GM12801 (cell line): ENCODE measurements around the gene CSNK1G2.

Source experiments
- CTCF ChIP-seq: IDR thresholded peaks from one replicate; pipeline ENCODE4 v1.5.1; 2011; ENCODE audit warnings: control low read depth; ENCODE audit not compliant: insufficient read length; ENCODE audit errors: extremely low read depth

CSNK1G2 gene

GRCh38 chr19:1998712-1999708, 58.0 kb downstream of the CSNK1G2 start:
- TF ChIP-seq CTCF: no peak

- TF ChIP-seq CTCF: no peak
Measured at GRCh38 chr19:1999856-2000515, 59.0 kb downstream of the CSNK1G2 start.

- no peak for TF ChIP-seq CTCF
Measured at GRCh38 chr19:2003874-2004273, 62.9 kb downstream of the CSNK1G2 start.

GRCh38 chr19:2010135-2010668, 69.2 kb downstream of the CSNK1G2 start:
- no peak for TF ChIP-seq CTCF

GRCh38 chr19:2011169-2011568, 70.2 kb downstream of the CSNK1G2 start:
- no peak for TF ChIP-seq CTCF

GRCh38 chr19:2012941-2013682, 72.1 kb downstream of the CSNK1G2 start:
- TF ChIP-seq CTCF: no peak

- TF ChIP-seq CTCF: no peak
Measured at GRCh38 chr19:2013683-2013961, 72.7 kb downstream of the CSNK1G2 start.
